H9 (cell line): Measurements from ENCODE around the gene IL21R. TPM values are rescaled to one million over a fixed set of nuclear protein-coding genes. Genes with fewer than 3 reads are reported as not detected.
A peak's percentile ranks its signal among the peaks of the same experiment; 100 is the strongest.

ENCODE experiments used
- DNase-seq: peaks from one replicate; pipeline ENCODE4 v3.0.0-alpha.2; 2017
- H2AFZ ChIP-seq: one replicate; pipeline ENCODE4 v1.6.1; 2013; ENCODE audit warnings: mild to moderate bottlenecking, low read length, control low read depth, moderate library complexity
- H2AK5ac ChIP-seq: 2 replicates; pipeline ENCODE4 v1.6.1; 2013; ENCODE audit warnings: low read length, control low read depth, mixed read lengths; ENCODE audit not compliant: insufficient read length
- H2BK120ac ChIP-seq: one replicate; pipeline ENCODE4 v1.6.1; 2013; ENCODE audit warnings: low read depth, mild to moderate bottlenecking, low read length, control low read depth, inconsistent platforms; ENCODE audit not compliant: poor library complexity, severe bottlenecking
- H2BK12ac ChIP-seq: 2 replicates; pipeline ENCODE4 v1.6.1; 2013; ENCODE audit warnings: low read length, control low read depth, mixed read lengths, low read depth; ENCODE audit not compliant: insufficient read length
- H2BK15ac ChIP-seq: 2 replicates; pipeline ENCODE4 v1.6.1; 2013; ENCODE audit warnings: low read depth, low read length, control low read depth
- H2BK20ac ChIP-seq: one replicate; pipeline ENCODE4 v1.6.1; 2013; ENCODE audit warnings: low read depth, mild to moderate bottlenecking, low read length, control low read depth, inconsistent platforms; ENCODE audit not compliant: poor library complexity, severe bottlenecking
- H2BK5ac ChIP-seq: 2 replicates; pipeline ENCODE4 v1.6.1; 2013; ENCODE audit warnings: low read length, control low read depth, mixed read lengths; ENCODE audit not compliant: insufficient read length
- H3K14ac ChIP-seq: 2 replicates; pipeline ENCODE4 v1.6.1; 2013; ENCODE audit warnings: low read length, control low read depth; ENCODE audit not compliant: insufficient read depth
- H3K18ac ChIP-seq: 2 replicates; pipeline ENCODE4 v1.6.1; 2013; ENCODE audit warnings: low read depth, mild to moderate bottlenecking, mixed read lengths, low read length, control low read depth; ENCODE audit not compliant: insufficient read length
- H3K23ac ChIP-seq: 2 replicates; pipeline ENCODE4 v1.6.1; 2013; ENCODE audit warnings: low read length, control low read depth, mixed read lengths, low read depth; ENCODE audit not compliant: insufficient read length
- H3K23me2 ChIP-seq: 2 replicates; pipeline ENCODE4 v1.6.1; 2013; ENCODE audit warnings: low read depth, mild to moderate bottlenecking, mixed read lengths, low read length, control low read depth; ENCODE audit not compliant: insufficient read length, poor library complexity, severe bottlenecking
- H3K27ac ChIP-seq: 2 replicates; pipeline ENCODE4 v1.5.1; 2013; ENCODE audit warnings: low read length, control low read depth, mixed read lengths, low read depth; ENCODE audit not compliant: insufficient read length
- H3K27me3 ChIP-seq: 2 replicates; pipeline ENCODE4 v1.6.1; 2013; ENCODE audit warnings: low read length, control low read depth, inconsistent platforms; ENCODE audit not compliant: insufficient read depth
- H3K4ac ChIP-seq: 2 replicates; pipeline ENCODE4 v1.6.1; 2013; ENCODE audit warnings: low read depth, mild to moderate bottlenecking, control low read depth, inconsistent platforms, low read length, moderate library complexity
- H3K4me1 ChIP-seq: 2 replicates; pipeline ENCODE4 v1.6.1; 2013; ENCODE audit warnings: low read length, control low read depth, inconsistent platforms; ENCODE audit not compliant: insufficient read depth
- H3K4me2 ChIP-seq: 2 replicates; pipeline ENCODE4 v1.6.1; 2013; ENCODE audit warnings: low read length, control low read depth, mixed read lengths; ENCODE audit not compliant: insufficient read length, insufficient read depth
- H3K56ac ChIP-seq: 2 replicates; pipeline ENCODE4 v1.6.1; 2013; ENCODE audit warnings: low read depth, mild to moderate bottlenecking, mixed read lengths, low read length, control low read depth; ENCODE audit not compliant: insufficient read length
- H3K79me1 ChIP-seq: 2 replicates; pipeline ENCODE4 v1.6.1; 2013; ENCODE audit warnings: low read depth, mild to moderate bottlenecking, moderate library complexity, low read length, control low read depth, inconsistent platforms; ENCODE audit not compliant: insufficient read depth, poor library complexity, severe bottlenecking
- H3K79me2 ChIP-seq: 2 replicates; pipeline ENCODE4 v1.6.1; 2013; ENCODE audit warnings: low read length, control low read depth, inconsistent platforms; ENCODE audit not compliant: insufficient read depth
- H3K9ac ChIP-seq: 2 replicates; pipeline ENCODE4 v1.6.1; 2013; ENCODE audit warnings: low read length, control low read depth, mixed read lengths; ENCODE audit not compliant: insufficient read length; ENCODE audit errors: extremely low read depth
- H3K9me3 ChIP-seq: one replicate; pipeline ENCODE4 v1.6.1; 2013; ENCODE audit warnings: low read depth, low read length, inconsistent platforms; ENCODE audit not compliant: control insufficient read depth
- H3T11ph ChIP-seq: one replicate; pipeline ENCODE4 v1.6.1; 2013; ENCODE audit warnings: mild to moderate bottlenecking, low read length, control low read depth, inconsistent platforms
- H4K20me1 ChIP-seq: one replicate; pipeline ENCODE4 v1.6.1; 2013; ENCODE audit not compliant: control insufficient read depth, insufficient read length, insufficient read depth
- H4K5ac ChIP-seq: 2 replicates; pipeline ENCODE4 v1.6.1; 2013; ENCODE audit warnings: low read depth, mild to moderate bottlenecking, mixed read lengths, low read length, control low read depth; ENCODE audit not compliant: insufficient read length
- H4K8ac ChIP-seq: replicated peaks from 2 replicates; pipeline ENCODE4 v1.6.1; 2013; ENCODE audit warnings: low read length, control low read depth, mixed read lengths, low read depth; ENCODE audit not compliant: insufficient read length
- H4K91ac ChIP-seq: 2 replicates; pipeline ENCODE4 v1.6.1; 2013; ENCODE audit warnings: low read depth, mild to moderate bottlenecking, moderate library complexity, mixed read lengths, low read length, control low read depth; ENCODE audit not compliant: insufficient read length
- H3K27ac Mint-ChIP-seq, 3 experiments: 2 replicates in 2 of 3; 3 replicates in 1 of 3; pipeline ENCODE4 v1.8.0; 2020 to 2021; ENCODE audit warnings: mixed read lengths in 3 of 3, mild to moderate bottlenecking in 1 of 3, moderate library complexity in 1 of 3
- H3K27me3 Mint-ChIP-seq: 2 replicates; pipeline ENCODE4 v1.8.0; 2021; ENCODE audit warnings: low read depth, mild to moderate bottlenecking, moderate library complexity, mixed read lengths
- H3K36me3 Mint-ChIP-seq, 3 experiments: 2 replicates in 2 of 3; 3 replicates in 1 of 3; pipeline ENCODE4 v1.8.0; 2020 to 2021; ENCODE audit warnings: low read depth in 3 of 3, mixed read lengths in 3 of 3; ENCODE audit not compliant: insufficient read depth in 1 of 3
- H3K4me1 Mint-ChIP-seq, 2 experiments: 2 replicates each; pipeline ENCODE4 v1.8.0; 2020; ENCODE audit warnings: mixed read lengths in 2 of 2
- H3K4me3 Mint-ChIP-seq, 2 experiments: 2 replicates in 1 of 2; 3 replicates in 1 of 2; pipeline ENCODE4 v1.8.0; 2020 to 2021; ENCODE audit warnings: mild to moderate bottlenecking in 2 of 2, mixed read lengths in 2 of 2, moderate library complexity in 1 of 2
- H3K9me3 Mint-ChIP-seq, 2 experiments: 2 replicates in 1 of 2; 3 replicates in 1 of 2; pipeline ENCODE4 v1.8.0; 2020; ENCODE audit warnings: mild to moderate bottlenecking in 2 of 2, mixed read lengths in 2 of 2, moderate library complexity in 1 of 2
- CTCF ChIP-seq: fragments of 200-600 bp; sonication (generic); conservative IDR thresholded peaks from 3 replicates; pipeline ENCODE4 v1.8.0; 2021; ENCODE audit warnings: antibody characterized with exemption, mild to moderate bottlenecking
- WGBS: extraction: QIAGEN DNeasy Blood & Tissue Kit; methylation state at CpG from one replicate; pipeline ENCODE4 v1.1.7; 2013; ENCODE audit warnings: missing lambda C conversion rate, low lambda C conversion rate, mixed read lengths; ENCODE audit not compliant: insufficient read length; ENCODE audit errors: extremely low coverage; 5-methylcytosine and 5-hydroxymethylcytosine counted together
- total RNA-seq: library from RNA; stranded (reverse); gene quantifications from 2 replicates; pipeline ENCODE4 v1.2.1, GENCODE V29; 2021

The IL21R gene
- total RNA-seq, 1 experiment from 2014 or later: 0.07 TPM

- WGBS: no CpG with 5 or more reads among the region's 5 CpGs
Observed at GRCh38 chr16:27483624-27484023, 81.7 kb downstream of the IL21R start.

More at GRCh38 chr16:27483624-27484023, 81.7 kb downstream of the IL21R start:
- no peak overlapping the region for H3K18ac ChIP-seq
- no peak overlapping the region for H3K23ac ChIP-seq
- H2BK5ac ChIP-seq: no peak overlapping the region
- no peaks in the 10 kb centered on the region for H3K9me3 ChIP-seq
- H4K8ac ChIP-seq: no peak overlapping the region
- no peaks in the 10 kb centered on the region for H4K20me1 ChIP-seq
- H2BK20ac ChIP-seq: no peak overlapping the region
- no peak overlapping the region for H4K5ac ChIP-seq
- H3K23me2 ChIP-seq: no peaks in the 10 kb centered on the region
- H3K4me2 ChIP-seq: no peak overlapping the region
- H3K9ac ChIP-seq: no peak overlapping the region
- DNase-seq: no peak
- no peak overlapping the region for H4K91ac ChIP-seq
- H2BK120ac ChIP-seq: no peak overlapping the region
- H3T11ph ChIP-seq: no peak overlapping the region
- no peaks in the 10 kb centered on the region for H3K27me3 ChIP-seq
- H3K4ac ChIP-seq: no peak overlapping the region
- peaks cover 50 to 97% (median 92%) of the 10 kb centered on the region in 3 experiments for H3K36me3 Mint-ChIP-seq
- H2BK12ac ChIP-seq: no peak overlapping the region
- H3K79me2 ChIP-seq: no peaks in the 10 kb centered on the region
- H2AFZ ChIP-seq: no peak overlapping the region
- H2BK15ac ChIP-seq: no peak overlapping the region
- no peak overlapping the region for H3K27ac ChIP-seq
- no peak overlapping the region for H2AK5ac ChIP-seq
- H3K9me3 Mint-ChIP-seq: no peaks in the 10 kb centered on the region
- TF ChIP-seq CTCF: no peak
- H3K4me1 Mint-ChIP-seq: no peaks in the 10 kb centered on the region
- 0 out of 7 replicates have a peak overlapping the region, but pooled peaks of 1 of the 3 experiments have one; percentile 7 for H3K27ac Mint-ChIP-seq
- H3K56ac ChIP-seq: no peak overlapping the region
- H3K4me3 Mint-ChIP-seq: no peak overlapping the region
- no peaks in the 10 kb centered on the region for H3K79me1 ChIP-seq
- no peak overlapping the region for H3K14ac ChIP-seq
- H3K27me3 Mint-ChIP-seq: no peaks in the 10 kb centered on the region
- no peaks in the 10 kb centered on the region for H3K4me1 ChIP-seq
